Mononuclear cell (primary cell): ENCODE results near the gene TIMP1. TPM values are rescaled to one million over a fixed set of nuclear protein-coding genes. Genes with fewer than 3 reads are reported as not detected.

Source experiments
- H3K27me3 ChIP-seq: 2 replicates; pipeline ENCODE4 v1.6.0; 2011; ENCODE audit warnings: low read length, control low read depth; ENCODE audit not compliant: insufficient read depth
- H3K4me1 ChIP-seq: 2 replicates; pipeline ENCODE4 v1.5.1; 2011; ENCODE audit warnings: mild to moderate bottlenecking, low read length, control low read depth; ENCODE audit not compliant: insufficient read depth
- H3K4me3 ChIP-seq: 2 replicates; pipeline ENCODE4 v1.5.1; 2011; ENCODE audit warnings: mild to moderate bottlenecking, low read length, moderate library complexity
- H3K9me3 ChIP-seq: 2 replicates; pipeline ENCODE4 v1.5.1; 2011; ENCODE audit warnings: low read depth, mild to moderate bottlenecking, control low read depth, low read length
- total RNA-seq: library from RNA; depleted of rRNA; stranded (reverse); fragments of >200 nt; gene quantifications from one replicate; pipeline ENCODE4 v1.2.3, GENCODE V29; 2012

TIMP1 gene
- total RNA-seq, 1 donor, result 70.5 TPM

DNA sequence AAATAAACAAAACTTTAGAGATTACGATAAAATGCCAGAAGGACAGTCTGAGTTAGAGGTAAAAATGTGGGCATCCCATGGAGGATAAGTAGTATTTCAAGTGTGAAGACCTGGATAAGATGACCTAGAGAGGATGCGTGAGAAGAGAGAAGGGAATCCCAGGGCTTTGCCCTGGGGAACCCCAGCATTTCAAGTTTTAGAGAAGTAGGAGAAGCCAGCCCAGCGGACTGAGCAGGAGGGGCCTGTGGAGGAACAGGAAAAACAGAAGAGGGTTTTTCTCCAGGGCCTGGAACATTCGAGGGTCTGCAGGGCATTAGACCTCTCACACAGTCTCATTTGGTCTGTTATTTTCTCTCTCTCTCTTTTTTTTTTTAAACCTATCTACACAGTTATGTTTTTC, 50.4 kb downstream of the TIMP1 start:
- Histone ChIP-seq H3K27me3 (no peaks in the 10 kb centered on the region), H3K4me1 (peaks cover 91% of the 10 kb centered on the region), H3K4me3 (no peak overlapping the region), H3K9me3 (no peaks in the 10 kb centered on the region)

- Histone ChIP-seq H3K9me3 (no peaks in the 10 kb centered on the region), H3K27me3 (no peaks in the 10 kb centered on the region), H3K4me1 (peaks cover 84% of the 10 kb centered on the region), H3K4me3 (no peak overlapping the region)
These were observed 51.7 kb downstream of the TIMP1 start for GRCh38 chrX:47633689-47634590.

GRCh38 chrX:47634871-47635575, 52.8 kb downstream of the TIMP1 start:
- Histone ChIP-seq H3K9me3 (no peaks in the 10 kb centered on the region), H3K27me3 (no peaks in the 10 kb centered on the region), H3K4me1 (peaks cover 80% of the 10 kb centered on the region), H3K4me3 (no peak overlapping the region)

Other genes with a start within 250 kb of the TIMP1 start
- 0.63 TPM for gene ZNF157, start 211.9 kb upstream of the TIMP1 start, total RNA-seq
- gene ZNF41, start 99.2 kb upstream of the TIMP1 start, total RNA-seq, result 3.9 TPM
- 48.4 TPM for gene ARAF, start 21.2 kb upstream of the TIMP1 start, total RNA-seq
- gene SYN1, start 37.4 kb downstream of the TIMP1 start, total RNA-seq, result 0.21 TPM
- 139 TPM for gene CFP, start 47.5 kb downstream of the TIMP1 start, total RNA-seq
- 19.3 TPM for gene ELK1, start 68.1 kb downstream of the TIMP1 start, total RNA-seq
- gene UXT, start 76.7 kb downstream of the TIMP1 start, total RNA-seq, result 176 TPM